GM23248 (cell line): ENCODE measurements around the gene SMPD3.

Experiments used
- EZH2 ChIP-seq: fragments of 200-600 bp; sonication (generic); IDR thresholded peaks from 2 replicates; pipeline ENCODE4 v1.6.1; 2018; ENCODE audit warnings: antibody characterized with exemption, mild to moderate bottlenecking; ENCODE audit not compliant: insufficient read depth, poor library complexity, severe bottlenecking
- EZH2phosphoT487 ChIP-seq: fragments of 200-600 bp; sonication (generic); IDR thresholded peaks from 2 replicates; pipeline ENCODE4 v1.6.1; 2018; ENCODE audit warnings: antibody characterized with exemption, moderate library complexity, mild to moderate bottlenecking, low read depth; ENCODE audit not compliant: insufficient read depth

DNA sequence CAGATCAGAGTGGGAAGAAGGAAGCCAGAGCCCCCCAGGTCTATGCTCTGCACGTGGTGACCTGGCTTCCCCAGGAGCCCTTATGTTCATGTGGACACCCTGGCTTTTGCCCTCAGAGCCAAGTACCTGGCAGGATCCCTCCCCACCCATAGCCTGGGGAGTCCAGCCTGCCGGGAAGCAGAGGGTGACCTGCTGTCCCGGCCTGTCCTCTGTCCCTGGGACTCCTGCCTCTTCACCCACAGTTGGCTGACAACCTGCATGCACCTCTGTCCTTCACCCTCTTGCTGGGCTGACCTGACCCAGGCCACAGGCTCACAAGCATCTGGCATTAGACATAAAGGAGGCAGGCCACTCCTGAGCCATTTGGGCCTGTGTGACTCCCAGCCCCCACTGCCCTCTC, 60.2 kb downstream of the SMPD3 start:
- TF ChIP-seq EZH2phosphoT487 (no peak), EZH2 (no peak)
